NCI-H446 treated with DMSO at 0.1 percent for 48 hours (cell line): ENCODE data around the gene CRYBG2.
"Not testable (repeated sequence)": the region's sequence is repeated elsewhere in the genome, so short reads cannot be mapped to it uniquely, and the experiment has no call there.

Experiments used
- DNase-seq: peaks from one replicate; lab custom pipeline; 2025; lab: John Stamatoyannopoulos, UW

CRYBG2 gene

GRCh38 chr1:26353976-26354820 is at the start of gene CRYBG2:
CRYBG2 (minus strand) TSS chr1:26354130; CDS start chr1:26346657, 7,473 bp downstream.
- DNase-seq, result no peak

GRCh38 chr1:26403656-26404055 is 49.7 kb upstream of the CRYBG2 start:
- DNase-seq, result no peak

GRCh38 chr1:26401891-26402290 is 48.0 kb upstream of the CRYBG2 start:
- no peak for DNase-seq

GRCh38 chr1:26399034-26399433 is 45.1 kb upstream of the CRYBG2 start:
- DNase-seq, result no peak

- no peak for DNase-seq
Observed at GRCh38 chr1:26395754-26396153, 41.8 kb upstream of the CRYBG2 start.

- no peak for DNase-seq
Observed at GRCh38 chr1:26391450-26391849, 37.5 kb upstream of the CRYBG2 start.

- DNase-seq, result no peak
Observed at GRCh38 chr1:26389604-26390247, 35.8 kb upstream of the CRYBG2 start.

- DNase-seq, result no peak
Observed at GRCh38 chr1:26388791-26389445, 35.0 kb upstream of the CRYBG2 start.

GRCh38 chr1:26387447-26387846 is 33.5 kb upstream of the CRYBG2 start:
- DNase-seq, result no peak

GRCh38 chr1:26385063-26385462 is 31.1 kb upstream of the CRYBG2 start:
- not testable (repeated sequence) for DNase-seq

GRCh38 chr1:26384076-26384475 is 30.1 kb upstream of the CRYBG2 start:
- DNase-seq, result no peak

GRCh38 chr1:26378879-26379251 is 24.9 kb upstream of the CRYBG2 start:
- DNase-seq, result no peak

GRCh38 chr1:26378088-26378878 is 24.4 kb upstream of the CRYBG2 start:
- DNase-seq, result peak; percentile 47

- no peak for DNase-seq
Observed at GRCh38 chr1:26376050-26376449, 22.1 kb upstream of the CRYBG2 start.

- no peak for DNase-seq
Observed at GRCh38 chr1:26375081-26375480, 21.2 kb upstream of the CRYBG2 start.

- not testable (repeated sequence) for DNase-seq
Observed at GRCh38 chr1:26374361-26374760, 20.4 kb upstream of the CRYBG2 start.

- no peak for DNase-seq
Observed at GRCh38 chr1:26373789-26374188, 19.9 kb upstream of the CRYBG2 start.

GRCh38 chr1:26373281-26373680 is 19.4 kb upstream of the CRYBG2 start:
- no peak for DNase-seq

- DNase-seq, result not testable (repeated sequence)
Observed at GRCh38 chr1:26372611-26373010, 18.7 kb upstream of the CRYBG2 start, which contains the start of gene ZNF683. ZNF683 (minus strand) TSS chr1:26372750; CDS start chr1:26368571, 4,179 bp downstream.

- DNase-seq, result no peak
Observed at GRCh38 chr1:26372039-26372438, 18.1 kb upstream of the CRYBG2 start.

- DNase-seq, result no peak
Observed at GRCh38 chr1:26370591-26371382, 16.9 kb upstream of the CRYBG2 start.
